Measurements from ENCODE around the gene ZNF236.

- no peak for TF ChIP-seq NFIC (IDR thresholded peaks at IDR 0.05)
- TF ChIP-seq EP300 (IDR thresholded peaks at IDR 0.05; ENCODE audit: borderline replicate concordance) = no peak
- no peak for TF ChIP-seq REST (IDR thresholded peaks at IDR 0.05; ENCODE audit: low read depth)
- no peak for TF ChIP-seq CEBPB (IDR thresholded peaks at IDR 0.05)
- no peak for TF ChIP-seq MAX (IDR thresholded peaks at IDR 0.05)
- no peak for TF ChIP-seq TEAD4 (IDR thresholded peaks at IDR 0.05)
- no peak for TF ChIP-seq YY1 (IDR thresholded peaks at IDR 0.05; ENCODE audit: low read depth)
- no peak for TF ChIP-seq ZBTB7A (IDR thresholded peaks at IDR 0.05; ENCODE audit: low read depth)
- TF ChIP-seq CREB1 (IDR thresholded peaks at IDR 0.05; ENCODE audit: low read depth) = no peak
- no peak for TF ChIP-seq EGR1 (IDR thresholded peaks at IDR 0.05)
- TF ChIP-seq TCF12 (IDR thresholded peaks at IDR 0.05; ENCODE audit: low read depth) = no peak
- no peak for TF ChIP-seq FOXM1 (IDR thresholded peaks at IDR 0.05; ENCODE audit: borderline replicate concordance, low read depth)
- TF ChIP-seq TAF1 (IDR thresholded peaks at IDR 0.05; ENCODE audit: low read depth) = no peak
- TF ChIP-seq RAD21 (IDR thresholded peaks at IDR 0.05; ENCODE audit: low read depth) = no peak
Observed at GRCh38 chr18:76993573-76993972, 171.2 kb downstream of the ZNF236 start.

Data from Ishikawa (cell line).